Neuronal stem cell (in vitro differentiated cells): ENCODE measurements around the gene CYLD. TPM values are rescaled to one million over a fixed set of nuclear protein-coding genes. Genes with fewer than 3 reads are reported as not detected.
A peak's percentile ranks its signal among the peaks of the same experiment; 100 is the strongest.

ENCODE experiments used
- DNase-seq: peaks from one replicate; pipeline ENCODE4 v3.0.0-alpha.2; 2013; ENCODE audit warnings: low spot score
- H2AFZ ChIP-seq: one replicate; pipeline ENCODE4 v1.6.1; 2013; ENCODE audit warnings: mild to moderate bottlenecking, low read length, inconsistent platforms
- H2AK5ac ChIP-seq: 2 replicates; pipeline ENCODE4 v1.6.1; 2013; ENCODE audit warnings: low read depth, mild to moderate bottlenecking, inconsistent platforms, low read length, moderate library complexity, mixed read lengths
- H2BK120ac ChIP-seq: 2 replicates; pipeline ENCODE4 v1.6.1; 2013; ENCODE audit warnings: low read depth, mild to moderate bottlenecking, inconsistent platforms, low read length, moderate library complexity, mixed read lengths
- H2BK12ac ChIP-seq: one replicate; pipeline ENCODE4 v1.6.1; 2013; ENCODE audit warnings: low read length, inconsistent platforms
- H2BK15ac ChIP-seq: 2 replicates; pipeline ENCODE4 v1.6.1; 2013; ENCODE audit warnings: mild to moderate bottlenecking, low read length, inconsistent platforms, mixed read lengths
- H2BK5ac ChIP-seq: one replicate; pipeline ENCODE4 v1.6.1; 2013; ENCODE audit warnings: inconsistent platforms, mild to moderate bottlenecking, low read length, moderate library complexity
- H3K14ac ChIP-seq: one replicate; pipeline ENCODE4 v1.6.1; 2013; ENCODE audit warnings: low read length, inconsistent platforms
- H3K18ac ChIP-seq: 2 replicates; pipeline ENCODE4 v1.6.1; 2013; ENCODE audit warnings: low read length, inconsistent platforms
- H3K23ac ChIP-seq: 2 replicates; pipeline ENCODE4 v1.6.1; 2013; ENCODE audit warnings: low read depth, mild to moderate bottlenecking, mixed read lengths, low read length, inconsistent platforms; ENCODE audit not compliant: poor library complexity
- H3K27ac ChIP-seq: replicated peaks from 3 replicates; pipeline ENCODE4 v1.5.1; 2013; ENCODE audit warnings: low read length, inconsistent platforms
- H3K27me3 ChIP-seq, 3 experiments: 2 replicates each; pipeline ENCODE4 v1.6.1; 2013; ENCODE audit warnings: low read length in 3 of 3, mild to moderate bottlenecking in 2 of 3, inconsistent platforms in 1 of 3, low read depth in 1 of 3, mixed read lengths in 1 of 3, moderate library complexity in 1 of 3; ENCODE audit not compliant: control insufficient read depth in 3 of 3, insufficient read depth in 3 of 3
- H3K36me3 ChIP-seq, 2 donors: replicated peaks in 1 of 2; 2 replicates each; pipeline ENCODE4 v1.6.1; 2013; ENCODE audit warnings: low read length in 2 of 2; ENCODE audit not compliant: control insufficient read depth in 2 of 2, insufficient read depth in 2 of 2
- H3K4ac ChIP-seq: 2 replicates; pipeline ENCODE4 v1.6.1; 2013; ENCODE audit warnings: inconsistent platforms, mild to moderate bottlenecking, low read length, moderate library complexity
- H3K4me1 ChIP-seq, 2 donors: 1 replicate in 1 of 2; 2 replicates in 1 of 2; pipeline ENCODE4 v1.6.1; 2013; ENCODE audit warnings: low read length in 2 of 2, low read depth in 1 of 2; ENCODE audit not compliant: control insufficient read depth in 2 of 2, insufficient read depth in 1 of 2
- H3K4me2 ChIP-seq: one replicate; pipeline ENCODE4 v1.6.1; 2013; ENCODE audit warnings: mild to moderate bottlenecking, low read length, inconsistent platforms; ENCODE audit not compliant: insufficient read depth, poor library complexity, severe bottlenecking
- H3K4me3 ChIP-seq, 2 donors: 2 replicates each; pipeline ENCODE4 v1.5.1; 2013; ENCODE audit warnings: low read length in 2 of 2, mild to moderate bottlenecking in 2 of 2, inconsistent platforms in 1 of 2, moderate library complexity in 1 of 2
- H3K79me1 ChIP-seq: one replicate; pipeline ENCODE4 v1.6.1; 2013; ENCODE audit warnings: low read depth, mild to moderate bottlenecking, inconsistent platforms, low read length, moderate library complexity
- H3K9ac ChIP-seq: one replicate; pipeline ENCODE4 v1.6.1; 2013; ENCODE audit warnings: mild to moderate bottlenecking, low read depth, low read length, inconsistent platforms; ENCODE audit not compliant: poor library complexity
- H3K9me3 ChIP-seq, 2 donors: replicated peaks in 1 of 2; 2 replicates each; pipeline versions ENCODE3 to v1.6.1; 2013; ENCODE audit warnings: low read length in 2 of 2, mild to moderate bottlenecking in 2 of 2, inconsistent platforms in 1 of 2, low read depth in 1 of 2, mixed read lengths in 1 of 2, moderate library complexity in 1 of 2; ENCODE audit not compliant: control insufficient read depth in 2 of 2, insufficient read depth in 1 of 2
- H4K8ac ChIP-seq: one replicate; pipeline ENCODE4 v1.6.1; 2013; ENCODE audit warnings: low read depth, mild to moderate bottlenecking, inconsistent platforms, low read length, moderate library complexity
- H4K91ac ChIP-seq: one replicate; pipeline ENCODE4 v1.6.1; 2013; ENCODE audit warnings: low read length, low read depth, mild to moderate bottlenecking, inconsistent platforms; ENCODE audit not compliant: poor library complexity
- WGBS, 2 donors: extraction: QIAGEN DNeasy Blood & Tissue Kit; methylation state at CpG; one replicate each; pipeline ENCODE4 v1.1.7; 2013; ENCODE audit warnings: missing lambda C conversion rate in 2 of 2, mixed read lengths in 1 of 2; ENCODE audit not compliant: insufficient read length in 2 of 2, insufficient replicate concordance in 1 of 2; ENCODE audit errors: extremely low coverage in 2 of 2; 5-methylcytosine and 5-hydroxymethylcytosine counted together
- polyA plus RNA-seq, 2 experiments: library from polyadenylated mRNA; stranded (reverse); fragments of 200-250 nt; gene quantifications; one replicate each; pipeline ENCODE4 v1.2.3, GENCODE V29; 2013

The CYLD gene
- polyA plus RNA-seq (2013, experiment 1 of 2) = 5.4 TPM
- 5.6 TPM for polyA plus RNA-seq (2013, experiment 2 of 2)

GRCh38 chr16:50741781-50742575, at the start of gene CYLD:
TSS of gene CYLD (plus strand) at chr16:50742086. CDS start at chr16:50749699, 7,613 bp downstream.
- H3K27ac ChIP-seq = no peak within 1 kb of the TSS
- no peak within 1 kb of the TSS for H2BK15ac ChIP-seq
- no CpG with 5 or more reads among the region's 93 CpGs for WGBS, 2 donors

GRCh38 chr16:50692644-50692998, 49.3 kb upstream of the CYLD start:
- Histone ChIP-seq H3K4me3 (peak overlapping the region in 1 of 2 donors; percentile 72), H2BK5ac (no peak overlapping the region), H3K79me1 (no peaks in the 10 kb centered on the region), H4K91ac (peak overlapping the region; percentile 34), H3K14ac (peak overlapping the region; percentile 25), H3K9me3 (peaks cover 0 to 1% of the 10 kb centered on the region in 2 donors), H3K23ac (peak overlapping the region; percentile 87), H4K8ac (peak overlapping the region; percentile 83), H3K27ac (no peak overlapping the region), H2BK15ac (peak overlapping the region; percentile 15), H3K4ac (no peak overlapping the region), H3K4me2 (no peak overlapping the region), H3K27me3 (peaks cover 2 to 74% (median 21%) of the 10 kb centered on the region in 3 experiments), H3K36me3 (no peaks in the 10 kb centered on the region), H2AK5ac (peak overlapping the region; percentile 36), H2BK12ac (peak overlapping the region; percentile 63), H3K4me1 (peaks cover 0 to 11% of the 10 kb centered on the region in 2 donors), H3K9ac (peak overlapping the region; percentile 32), H2BK120ac (no peak overlapping the region), H2AFZ (no peak overlapping the region), H3K18ac (peak overlapping the region; percentile 50)
- WGBS, 2 donors = 100% methylated on average over 2 to 4 of the region's 4 CpGs
- no peak for DNase-seq

More at GRCh38 chr16:50741781-50742575, at the start of gene CYLD:
- Histone ChIP-seq H3K9me3 (no peaks in the 10 kb centered on the region), H2BK12ac (no peak within 1 kb of the TSS), H2AFZ (peak within 1 kb of the TSS; percentile 90), H2BK5ac (no peak within 1 kb of the TSS), H3K18ac (peak within 1 kb of the TSS; percentile 29), H3K4me2 (peak within 1 kb of the TSS; percentile 72), H2BK120ac (no peak within 1 kb of the TSS), H3K14ac (no peak within 1 kb of the TSS), H3K9ac (peak within 1 kb of the TSS; percentile 7), H3K23ac (no peak within 1 kb of the TSS), H3K4me1 (peaks cover 3 to 5% of the 10 kb centered on the region in 2 donors), H3K4ac (no peak within 1 kb of the TSS), H3K79me1 (no peaks in the 10 kb centered on the region), H3K27me3 (peaks cover 0 to 19% (median 0%) of the 10 kb centered on the region in 3 experiments), H3K36me3 (peaks cover 0 to 5% of the 10 kb centered on the region in 2 donors), H2AK5ac (no peak within 1 kb of the TSS), H3K4me3 (peak within 1 kb of the TSS; percentile 62 to 88), H4K8ac (no peak within 1 kb of the TSS), H4K91ac (no peak within 1 kb of the TSS)
- peak; percentile 99 for DNase-seq

DNA sequence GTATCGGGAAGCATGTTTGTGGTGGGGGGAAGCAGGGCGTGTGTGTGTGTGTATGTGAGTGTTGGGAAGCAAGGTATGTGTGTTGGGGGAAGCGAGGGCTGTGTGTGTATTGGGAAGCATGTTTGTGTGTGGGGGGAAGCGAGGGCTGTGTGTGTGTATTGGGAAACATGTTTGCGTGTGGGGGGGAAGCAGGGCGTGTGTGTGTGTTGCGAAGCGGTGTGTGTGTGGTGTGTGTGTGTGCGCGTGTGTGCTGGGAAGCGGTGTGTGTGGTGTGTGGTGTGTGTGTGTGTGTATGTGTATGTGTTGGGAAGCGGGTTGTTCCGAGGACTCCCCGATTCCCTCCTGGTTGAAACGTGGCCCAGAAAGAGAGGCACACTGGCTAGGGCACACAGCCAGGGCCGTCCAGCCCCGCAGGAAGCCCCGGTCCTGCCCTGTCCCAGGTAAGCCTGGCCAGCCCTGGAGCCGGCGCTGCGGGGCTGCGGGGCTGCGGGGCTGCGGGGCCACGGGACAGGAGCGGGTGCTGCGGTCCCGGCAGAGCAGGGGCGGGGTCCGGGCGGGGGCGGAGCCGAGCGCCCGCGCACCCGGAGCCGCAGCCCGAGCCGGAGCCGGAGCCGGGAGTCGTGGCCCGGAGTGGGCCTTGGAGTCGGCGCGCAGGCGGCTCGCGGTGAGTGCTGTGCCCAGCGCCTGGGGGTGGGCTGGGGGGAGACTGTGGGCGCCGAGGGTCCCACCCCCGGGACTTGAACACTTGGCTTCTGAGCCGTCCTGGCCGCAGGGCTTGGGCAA, 48.7 kb upstream of the CYLD start, which contains the start of gene NOD2:
TSS of gene NOD2 (plus strand) at position 608 of the 783 bp plus-strand sequence. CDS start 5,890 bp downstream, outside the sequence.
- Histone ChIP-seq H3K27ac (no peak within 1 kb of the TSS), H3K23ac (peak within 1 kb of the TSS; percentile 87), H3K4ac (no peak within 1 kb of the TSS), H2BK15ac (peak within 1 kb of the TSS; percentile 15), H3K9me3 (peaks cover 0 to 1% of the 10 kb centered on the region in 2 donors), H2BK120ac (no peak within 1 kb of the TSS), H3K79me1 (no peaks in the 10 kb centered on the region), H3K4me1 (peaks cover 0 to 11% of the 10 kb centered on the region in 2 donors), H3K9ac (peak within 1 kb of the TSS; percentile 38), H3K14ac (peak within 1 kb of the TSS; percentile 25), H3K27me3 (peaks cover 2 to 70% (median 21%) of the 10 kb centered on the region in 3 experiments), H3K36me3 (no peaks in the 10 kb centered on the region), H4K8ac (peak within 1 kb of the TSS; percentile 83), H2BK12ac (peak within 1 kb of the TSS; percentile 63), H3K18ac (peak within 1 kb of the TSS; percentile 71), H3K4me2 (peak within 1 kb of the TSS; percentile 73), H2AFZ (peak within 1 kb of the TSS; percentile 73), H4K91ac (peak within 1 kb of the TSS; percentile 34), H3K4me3 (peak within 1 kb of the TSS in 1 of 2 donors; percentile 72), H2BK5ac (no peak within 1 kb of the TSS), H2AK5ac (peak within 1 kb of the TSS; percentile 36)
- DNase-seq = peak; percentile 11
- WGBS, 2 donors = 100% methylated on average over 4 of the region's 56 CpGs; no CpG with 5 or more reads in 1 of the 2 donors
